Gastrocnemius medialis (tissue), 4 donors: ENCODE measurements around the gene ARHGAP24.

Experiments
- POLR2A ChIP-seq, 2 donors: fragments of 450-650 bp; IDR thresholded peaks; one replicate each; pipeline ENCODE4 v1.6.1; 2017; ENCODE audit warnings: antibody characterized with exemption in 2 of 2, mild to moderate bottlenecking in 2 of 2, moderate library complexity in 2 of 2
- TF ChIP-seq, protein P1 (sequence below), 5 experiments: fragments of 450-650 bp in 3 of 5; fragments of 200-600 bp in 2 of 5; sonication (generic) in 2 of 5; IDR thresholded peaks in 4 of 5; conservative IDR thresholded peaks in 1 of 5; 1 replicate in 4 of 5; 2 replicates in 1 of 5; pipeline ENCODE4 v1.5.1; 2016 to 2019; ENCODE audit warnings: antibody characterized with exemption in 5 of 5, mild to moderate bottlenecking in 3 of 5, moderate library complexity in 3 of 5

DNA sequence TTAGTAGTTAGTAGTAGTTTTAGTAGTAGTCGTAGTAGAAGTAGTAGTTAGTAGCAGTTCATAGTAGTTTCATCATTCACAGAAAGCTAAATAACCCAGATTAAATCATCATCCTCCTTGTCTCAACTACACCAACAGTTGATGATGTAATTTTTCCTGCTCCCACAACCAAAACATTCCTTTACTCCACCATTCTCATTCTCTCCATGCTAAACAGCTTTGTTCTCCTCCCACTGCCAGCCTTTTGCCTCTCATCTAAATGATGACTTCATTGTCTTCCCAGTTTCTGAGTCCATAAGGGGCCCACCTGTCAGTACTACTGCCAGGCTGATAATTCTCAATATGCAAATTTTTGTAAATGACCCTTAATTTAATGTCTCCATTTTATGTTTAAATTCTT lies 68.9 kb downstream of the ARHGAP24 start:
- TF ChIP-seq, protein P1, sequence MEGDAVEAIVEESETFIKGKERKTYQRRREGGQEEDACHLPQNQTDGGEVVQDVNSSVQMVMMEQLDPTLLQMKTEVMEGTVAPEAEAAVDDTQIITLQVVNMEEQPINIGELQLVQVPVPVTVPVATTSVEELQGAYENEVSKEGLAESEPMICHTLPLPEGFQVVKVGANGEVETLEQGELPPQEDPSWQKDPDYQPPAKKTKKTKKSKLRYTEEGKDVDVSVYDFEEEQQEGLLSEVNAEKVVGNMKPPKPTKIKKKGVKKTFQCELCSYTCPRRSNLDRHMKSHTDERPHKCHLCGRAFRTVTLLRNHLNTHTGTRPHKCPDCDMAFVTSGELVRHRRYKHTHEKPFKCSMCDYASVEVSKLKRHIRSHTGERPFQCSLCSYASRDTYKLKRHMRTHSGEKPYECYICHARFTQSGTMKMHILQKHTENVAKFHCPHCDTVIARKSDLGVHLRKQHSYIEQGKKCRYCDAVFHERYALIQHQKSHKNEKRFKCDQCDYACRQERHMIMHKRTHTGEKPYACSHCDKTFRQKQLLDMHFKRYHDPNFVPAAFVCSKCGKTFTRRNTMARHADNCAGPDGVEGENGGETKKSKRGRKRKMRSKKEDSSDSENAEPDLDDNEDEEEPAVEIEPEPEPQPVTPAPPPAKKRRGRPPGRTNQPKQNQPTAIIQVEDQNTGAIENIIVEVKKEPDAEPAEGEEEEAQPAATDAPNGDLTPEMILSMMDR (IDR thresholded peaks at IDR 0.05 in 4 of 5, conservative IDR thresholded peaks at IDR 0.05 in 1 of 5) = no peak
- no peak for TF ChIP-seq POLR2A (IDR thresholded peaks at IDR 0.05)
